Activated CD8-positive, alpha-beta T cell treated with anti-CD3 and anti-CD28 coated beads for 36 hours (primary cell): Measurements from ENCODE around the gene PMS2. TPM values are rescaled to one million over a fixed set of nuclear protein-coding genes. Genes with fewer than 3 reads are reported as not detected.
A peak's percentile ranks its signal among the peaks of the same experiment; 100 is the strongest.
"Not testable (repeated sequence)": the region's sequence is repeated elsewhere in the genome, so short reads cannot be mapped to it uniquely, and the experiment has no call there.

ENCODE experiments used
- ATAC-seq: fragments of 200-7000 bp; cut with Tn5 transposase; one replicate; pipeline ENCODE4 v1.10.0; 2021; ENCODE audit warnings: mild to moderate bottlenecking, moderate library complexity
- CTCF ChIA-PET: fragments of 350-600 bp; sonication (Branson Sonifier 250); formaldehyde crosslinking; loops from one replicate; lab custom pipeline; 2021; ENCODE audit warnings: antibody characterized with exemption; lab: Charles Lee
- POLR2A ChIA-PET: fragments of 350-600 bp; sonication (Branson Sonifier 250); formaldehyde crosslinking; loops from one replicate; lab custom pipeline; 2021; ENCODE audit warnings: antibody characterized with exemption; lab: Charles Lee
- DNase-seq: peaks from one replicate; pipeline ENCODE4 v3.0.0-alpha.2; 2020
- H3K27ac Mint-ChIP-seq: one replicate; pipeline ENCODE4 v1.8.0; 2021; ENCODE audit warnings: mild to moderate bottlenecking, mixed read lengths
- H3K27me3 Mint-ChIP-seq: one replicate; pipeline ENCODE4 v1.8.0; 2021; ENCODE audit warnings: mixed read lengths
- H3K36me3 Mint-ChIP-seq: one replicate; pipeline ENCODE4 v1.8.0; 2021; ENCODE audit warnings: low read depth, mixed read lengths
- H3K4me1 Mint-ChIP-seq: one replicate; pipeline ENCODE4 v1.8.0; 2021; ENCODE audit warnings: low read depth, mixed read lengths
- H3K4me3 Mint-ChIP-seq: one replicate; pipeline ENCODE4 v1.8.0; 2021; ENCODE audit warnings: mild to moderate bottlenecking, moderate library complexity, mixed read lengths
- H3K9me3 Mint-ChIP-seq: one replicate; pipeline ENCODE4 v1.8.0; 2021; ENCODE audit warnings: mixed read lengths
- intact Hi-C: fragments of 100-400 bp; cut with micrococcal nuclease; formaldehyde crosslinking; loops from one replicate; pipeline ENCODE4 v1.10.0; 2022
- total RNA-seq, 2 experiments: library from RNA; stranded (reverse); gene quantifications; one replicate each; pipeline ENCODE4 v1.2.3, GENCODE V29; 2021
- TF ChIP-seq, protein P1 (sequence below): fragments of 200-600 bp; IDR thresholded peaks from one replicate; pipeline ENCODE4 v1.8.0; 2022; ENCODE audit warnings: antibody characterized with exemption, mild to moderate bottlenecking

PMS2 gene
- total RNA-seq, 2 experiments from 2014 or later, result 20.5 to 22.8 TPM

DNA sequence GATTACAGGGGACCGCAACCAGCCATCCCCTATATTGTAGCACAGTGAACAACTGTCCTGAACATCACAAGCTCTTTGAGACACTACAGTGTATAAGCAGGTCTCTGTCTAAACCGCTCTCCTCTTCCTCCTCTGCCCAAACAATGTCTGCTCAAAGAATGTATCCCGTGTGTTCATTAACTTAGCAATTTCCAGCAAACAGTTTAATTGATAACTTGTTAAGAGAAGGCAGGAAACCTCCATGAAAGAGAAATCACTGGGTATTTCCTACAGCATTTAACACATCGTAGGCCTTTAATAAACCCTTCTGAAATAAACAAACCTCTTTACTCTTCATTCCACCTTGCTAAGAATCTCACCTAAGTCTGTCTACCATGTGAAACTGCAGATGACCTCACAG lies 1.5 kb downstream of the PMS2 start:
- intact Hi-C loops, result no loop called here
- Mint-ChIP-seq H3K4me3 (peak overlapping the region; percentile 88), H3K36me3 (peaks cover 27% of the 10 kb centered on the region), H3K27me3 (no peaks in the 10 kb centered on the region), H3K4me1 (peaks cover 34% of the 10 kb centered on the region), H3K9me3 (no peaks in the 10 kb centered on the region), H3K27ac (peak overlapping the region; percentile 91)
- ChIA-PET CTCF (interaction anchor here (1.0 kb wide), 1 partner anchor 10 kb away, joined by 4 read pairs; no protein-coding TSS in a partner anchor), POLR2A (interaction anchor here (1.7 kb wide), 1 partner anchor 18 kb away, joined by 3 read pairs; no protein-coding TSS in a partner anchor)
- no peak for DNase-seq
- no peak for ATAC-seq
- TF ChIP-seq, protein P1, sequence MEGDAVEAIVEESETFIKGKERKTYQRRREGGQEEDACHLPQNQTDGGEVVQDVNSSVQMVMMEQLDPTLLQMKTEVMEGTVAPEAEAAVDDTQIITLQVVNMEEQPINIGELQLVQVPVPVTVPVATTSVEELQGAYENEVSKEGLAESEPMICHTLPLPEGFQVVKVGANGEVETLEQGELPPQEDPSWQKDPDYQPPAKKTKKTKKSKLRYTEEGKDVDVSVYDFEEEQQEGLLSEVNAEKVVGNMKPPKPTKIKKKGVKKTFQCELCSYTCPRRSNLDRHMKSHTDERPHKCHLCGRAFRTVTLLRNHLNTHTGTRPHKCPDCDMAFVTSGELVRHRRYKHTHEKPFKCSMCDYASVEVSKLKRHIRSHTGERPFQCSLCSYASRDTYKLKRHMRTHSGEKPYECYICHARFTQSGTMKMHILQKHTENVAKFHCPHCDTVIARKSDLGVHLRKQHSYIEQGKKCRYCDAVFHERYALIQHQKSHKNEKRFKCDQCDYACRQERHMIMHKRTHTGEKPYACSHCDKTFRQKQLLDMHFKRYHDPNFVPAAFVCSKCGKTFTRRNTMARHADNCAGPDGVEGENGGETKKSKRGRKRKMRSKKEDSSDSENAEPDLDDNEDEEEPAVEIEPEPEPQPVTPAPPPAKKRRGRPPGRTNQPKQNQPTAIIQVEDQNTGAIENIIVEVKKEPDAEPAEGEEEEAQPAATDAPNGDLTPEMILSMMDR, result no peak

GRCh38 chr7:5997210-5997808 lies 11.5 kb downstream of the PMS2 start:
- ChIA-PET POLR2A (interaction anchor here (0.7 to 1.6 kb wide), 2 partner anchors 30 to 141 kb away, joined by 3 to 4 read pairs; no protein-coding TSS in a partner anchor), CTCF (interaction anchor here (0.9 to 1.5 kb wide), 10 partner anchors 10 to 327 kb away, joined by 3 to 8 read pairs (median 4); no protein-coding TSS in a partner anchor)
- DNase-seq (peak; percentile 54), ATAC-seq (peak; percentile 47)
- H3K9me3 Mint-ChIP-seq, result no peaks in the 10 kb centered on the region
- no peaks in the 10 kb centered on the region for H3K4me1 Mint-ChIP-seq
- H3K27ac Mint-ChIP-seq, result no peak overlapping the region
- TF ChIP-seq, protein P1, result peak; percentile 63
- H3K4me3 Mint-ChIP-seq, result no peak overlapping the region
- peaks cover 28% of the 10 kb centered on the region for H3K36me3 Mint-ChIP-seq
- H3K27me3 Mint-ChIP-seq, result no peaks in the 10 kb centered on the region
- intact Hi-C loops, result no loop called here

GRCh38 chr7:5987061-5987460 lies 21.8 kb downstream of the PMS2 start:
- intact Hi-C loops, H3K27me3 Mint-ChIP-seq, DNase-seq, CTCF ChIA-PET, H3K9me3 Mint-ChIP-seq, H3K4me3 Mint-ChIP-seq, H3K4me1 Mint-ChIP-seq, ATAC-seq, POLR2A ChIA-PET, H3K27ac Mint-ChIP-seq: not testable (repeated sequence)
- peaks cover 33% of the 10 kb centered on the region for H3K36me3 Mint-ChIP-seq

DNA sequence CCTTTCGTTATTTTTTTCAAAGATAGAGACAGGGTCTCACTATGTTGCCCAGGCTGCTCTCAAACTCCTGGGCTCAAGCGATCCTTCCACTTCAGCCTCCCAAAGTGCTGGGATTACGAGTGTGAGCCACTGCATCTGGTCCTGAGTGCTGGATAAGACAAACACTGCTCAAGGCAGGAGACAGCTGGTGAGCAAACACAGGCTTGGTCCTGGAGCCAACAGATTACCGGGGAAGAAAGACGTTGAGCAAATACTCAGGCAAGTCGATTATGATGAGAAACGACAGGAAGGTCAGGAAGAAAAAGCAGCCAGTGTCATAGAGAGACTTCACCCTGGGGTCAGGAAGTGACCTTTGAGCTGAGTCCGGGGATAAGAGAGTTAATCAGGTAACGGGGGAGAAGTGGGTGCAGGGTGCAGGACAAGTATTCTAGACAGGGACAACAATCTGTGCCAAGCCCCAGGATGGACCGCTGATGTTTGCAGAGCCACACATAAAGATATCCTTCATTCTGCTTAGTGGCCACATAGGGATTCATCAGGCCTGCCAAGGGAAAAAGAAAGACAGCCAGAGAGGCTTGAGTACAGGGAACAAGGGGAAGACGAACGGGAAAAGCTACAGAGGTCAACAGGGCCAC lies 29.1 kb downstream of the PMS2 start:
- ATAC-seq, H3K4me1 Mint-ChIP-seq, H3K27me3 Mint-ChIP-seq, DNase-seq, CTCF ChIA-PET, intact Hi-C loops, H3K9me3 Mint-ChIP-seq, H3K4me3 Mint-ChIP-seq, H3K27ac Mint-ChIP-seq: not testable (repeated sequence)
- H3K36me3 Mint-ChIP-seq, result peaks cover 17% of the 10 kb centered on the region
- POLR2A ChIA-PET, result interaction anchor here (1.2 kb wide), 1 partner anchor 306 kb away, joined by 3 read pairs; no protein-coding TSS in a partner anchor

- CTCF ChIA-PET, H3K4me1 Mint-ChIP-seq, H3K27me3 Mint-ChIP-seq, DNase-seq, intact Hi-C loops, H3K9me3 Mint-ChIP-seq, H3K4me3 Mint-ChIP-seq, POLR2A ChIA-PET, H3K27ac Mint-ChIP-seq, ATAC-seq, H3K36me3 Mint-ChIP-seq: not testable (repeated sequence)
These were observed 35.3 kb downstream of the PMS2 start for GRCh38 chr7:5973580-5973979.

DNA sequence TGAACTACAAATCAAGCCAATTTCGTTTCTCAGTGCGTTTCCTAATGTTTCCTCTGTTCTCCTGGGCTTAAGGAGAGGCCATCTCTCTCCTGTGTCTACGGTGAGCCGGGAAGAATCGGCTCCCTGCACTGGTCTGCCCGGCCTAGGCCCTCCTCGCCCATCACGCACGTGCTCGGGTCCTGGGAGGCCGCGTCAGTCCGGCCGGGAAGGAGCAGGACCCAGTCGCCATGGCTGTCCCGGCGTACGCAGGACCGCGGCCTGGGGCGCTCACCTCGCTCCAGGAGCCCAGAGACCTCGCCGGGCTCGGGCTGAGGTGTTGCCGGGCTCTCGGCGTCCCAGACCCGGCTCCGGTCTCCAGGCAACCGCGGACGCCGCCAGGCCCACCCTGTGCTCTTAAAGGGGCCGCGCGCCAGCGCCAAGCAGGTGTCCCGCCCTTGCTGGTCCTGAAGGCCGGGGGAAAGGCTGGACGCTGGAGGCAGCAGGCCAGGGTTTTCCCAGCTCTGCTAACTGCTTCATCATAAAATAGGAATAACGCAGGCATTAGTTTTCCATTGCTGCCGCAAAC lies 38.4 kb downstream of the PMS2 start, which contains the start of gene RSPH10B:
RSPH10B (minus strand) TSS at position 343 of the 565 bp plus-strand sequence. CDS start 3,573 bp downstream, outside the sequence.
- H3K9me3 Mint-ChIP-seq, H3K27me3 Mint-ChIP-seq, H3K27ac Mint-ChIP-seq, H3K36me3 Mint-ChIP-seq, H3K4me3 Mint-ChIP-seq, intact Hi-C loops, DNase-seq, CTCF ChIA-PET, H3K4me1 Mint-ChIP-seq, POLR2A ChIA-PET: not testable (repeated sequence)
- ATAC-seq, result peak; percentile 39

DNA sequence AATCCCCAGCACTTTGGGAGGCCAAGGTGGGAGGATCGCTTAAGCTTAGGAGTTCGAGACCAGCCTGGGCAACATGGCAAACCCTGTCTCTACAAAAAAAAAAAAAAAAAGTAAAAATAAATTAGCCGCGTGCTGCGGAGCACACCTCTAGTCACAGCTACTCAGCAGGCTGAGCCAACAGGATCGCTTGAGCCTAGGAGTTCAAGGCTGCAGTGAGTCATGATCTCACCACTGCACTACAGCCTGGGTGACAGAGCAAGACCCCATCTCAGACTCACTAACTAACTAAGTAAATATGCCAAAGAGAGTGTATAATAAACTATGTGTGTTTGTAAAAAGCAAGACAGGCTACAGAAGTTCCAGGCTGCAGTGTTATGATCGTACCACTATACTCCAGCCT lies 45.0 kb downstream of the PMS2 start:
- intact Hi-C loops, ATAC-seq, H3K27me3 Mint-ChIP-seq, CTCF ChIA-PET, H3K36me3 Mint-ChIP-seq, H3K4me1 Mint-ChIP-seq, H3K27ac Mint-ChIP-seq, H3K9me3 Mint-ChIP-seq, POLR2A ChIA-PET, H3K4me3 Mint-ChIP-seq, DNase-seq: not testable (repeated sequence)

DNA sequence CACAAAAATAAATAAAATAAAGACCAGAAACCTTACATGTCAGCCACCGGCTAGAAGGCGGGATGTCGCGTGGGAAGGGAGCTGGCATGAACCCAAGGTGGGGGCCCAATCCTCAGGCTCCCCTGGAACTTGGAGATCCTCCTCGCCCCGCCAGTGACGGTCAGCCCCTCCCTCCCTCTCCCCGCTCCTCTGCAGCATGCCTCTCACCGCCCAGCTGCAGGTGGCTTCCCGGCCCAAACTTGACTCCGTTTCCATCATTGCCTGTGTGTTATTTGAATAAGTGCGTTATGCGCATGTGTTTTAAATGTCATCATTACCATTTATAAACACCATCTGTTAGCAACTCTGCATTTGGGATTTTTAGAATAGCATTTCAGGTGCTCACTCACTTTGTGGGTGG lies 45.6 kb downstream of the PMS2 start:
- H3K4me3 Mint-ChIP-seq, ATAC-seq, H3K27me3 Mint-ChIP-seq, H3K9me3 Mint-ChIP-seq, H3K36me3 Mint-ChIP-seq, POLR2A ChIA-PET, DNase-seq, intact Hi-C loops, CTCF ChIA-PET, H3K27ac Mint-ChIP-seq, H3K4me1 Mint-ChIP-seq: not testable (repeated sequence)

- H3K4me1 Mint-ChIP-seq, DNase-seq, H3K9me3 Mint-ChIP-seq, ATAC-seq, H3K27ac Mint-ChIP-seq, CTCF ChIA-PET, H3K27me3 Mint-ChIP-seq, H3K36me3 Mint-ChIP-seq, H3K4me3 Mint-ChIP-seq, intact Hi-C loops, POLR2A ChIA-PET: not testable (repeated sequence)
These were observed 73.9 kb downstream of the PMS2 start for GRCh38 chr7:5934945-5935450.
